Measurements from ENCODE around the gene PRDM15.

PRDM15 gene

GRCh38 chr21:41795726-41796125 lies 83.4 kb downstream of the PRDM15 start:
- TF ChIP-seq CTCF (IDR thresholded peaks at IDR 0.05; ENCODE audit: low read length) (no peak), EZH2 (optimal IDR thresholded peaks at IDR 0.05; ENCODE audit: low read depth, low read length) (no peak), EZH2phosphoT487 (IDR thresholded peaks at IDR 0.05; ENCODE audit: low read length) (no peak)
- Histone ChIP-seq H4K20me1 (ENCODE audit: insufficient read depth, low read length) (no peaks in the 10 kb centered on the region), H3K27me3 (replicated peaks; ENCODE audit: insufficient read depth, low read length) (peaks cover 30% of the 10 kb centered on the region), H3K9me3 (replicated peaks; ENCODE audit: insufficient read depth, low read length) (no peaks in the 10 kb centered on the region), H3F3A (ENCODE audit: insufficient read depth, low read length) (0 out of 2 replicates have a peak, but pooled peaks cover 2% of the 10 kb centered on the region), H3K9me2 (replicated peaks; ENCODE audit: insufficient read depth, low read length) (no peaks in the 10 kb centered on the region), H3K36me3 (replicated peaks; ENCODE audit: insufficient read depth, low read length) (no peaks in the 10 kb centered on the region), H3K27ac (ENCODE audit: low read length) (no peak overlapping the region), H3K9ac (ENCODE audit: low read length) (no peak overlapping the region), H3K4me1 (ENCODE audit: low read length) (peaks cover 12% of the 10 kb centered on the region), H3K4me2 (ENCODE audit: low read depth, low read length) (no peak overlapping the region), H3K79me2 (ENCODE audit: low read length) (no peaks in the 10 kb centered on the region), H2AFZ (ENCODE audit: low read length) (no peak overlapping the region), H3K4me3 (ENCODE audit: low read length) (no peak overlapping the region)
- no peak for DNase-seq

DNA sequence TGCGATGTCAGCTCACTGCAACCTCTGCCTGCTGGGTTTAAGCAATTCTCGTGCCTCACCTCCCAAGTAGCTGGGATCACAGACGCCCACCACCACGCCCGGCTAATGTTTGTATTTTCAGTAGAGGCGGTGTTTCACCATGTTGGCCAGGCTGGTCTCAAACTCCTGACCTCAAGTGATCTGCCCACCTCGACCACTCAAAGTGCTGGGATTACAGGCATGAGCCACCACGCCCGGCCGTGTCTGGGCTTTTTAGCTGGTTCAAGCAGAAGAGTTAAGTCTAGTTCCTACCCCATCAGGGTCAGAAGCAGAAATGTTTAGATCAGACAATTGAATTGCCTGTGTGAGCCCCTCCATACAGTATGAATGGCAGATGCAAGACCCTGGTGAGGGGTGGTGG lies 84.5 kb downstream of the PRDM15 start:
- no peak overlapping the region for H3K4me3 ChIP-seq (ENCODE audit: low read length)
- no peak overlapping the region for H3K9ac ChIP-seq (ENCODE audit: low read length)
- H3K4me2 ChIP-seq (ENCODE audit: low read depth, low read length) = no peak overlapping the region
- H3K79me2 ChIP-seq (ENCODE audit: low read length) = no peaks in the 10 kb centered on the region
- no peak for DNase-seq
- no peak overlapping the region for H2AFZ ChIP-seq (ENCODE audit: low read length)
- no peaks in the 10 kb centered on the region for H3K9me2 ChIP-seq (replicated peaks; ENCODE audit: insufficient read depth, low read length)
- no peak for TF ChIP-seq EZH2 (optimal IDR thresholded peaks at IDR 0.05; ENCODE audit: low read depth, low read length)
- TF ChIP-seq CTCF (IDR thresholded peaks at IDR 0.05; ENCODE audit: low read length) = no peak
- TF ChIP-seq EZH2phosphoT487 (IDR thresholded peaks at IDR 0.05; ENCODE audit: low read length) = no peak
- peaks cover 2% of the 10 kb centered on the region; the same call in 1 of the 2 replicates for H3K4me1 ChIP-seq (ENCODE audit: low read length)
- H3K27ac ChIP-seq (ENCODE audit: low read length) = no peak overlapping the region
- H3K27me3 ChIP-seq (replicated peaks; ENCODE audit: insufficient read depth, low read length) = peaks cover 30% of the 10 kb centered on the region
- H4K20me1 ChIP-seq (ENCODE audit: insufficient read depth, low read length) = no peaks in the 10 kb centered on the region
- H3K36me3 ChIP-seq (replicated peaks; ENCODE audit: insufficient read depth, low read length) = no peaks in the 10 kb centered on the region
- H3F3A ChIP-seq (ENCODE audit: insufficient read depth, low read length) = no peaks in the 10 kb centered on the region
- no peaks in the 10 kb centered on the region for H3K9me3 ChIP-seq (replicated peaks; ENCODE audit: insufficient read depth, low read length)

GRCh38 chr21:41792711-41793110 lies 86.4 kb downstream of the PRDM15 start:
- DNase-seq = no peak
- no peak overlapping the region for H3K4me2 ChIP-seq (ENCODE audit: low read depth, low read length)
- H2AFZ ChIP-seq (ENCODE audit: low read length) = no peak overlapping the region

More at GRCh38 chr21:41792711-41793110, 86.4 kb downstream of the PRDM15 start:
- Histone ChIP-seq H3K4me3 (ENCODE audit: low read length) (no peak overlapping the region), H3K9me3 (replicated peaks; ENCODE audit: insufficient read depth, low read length) (no peaks in the 10 kb centered on the region), H3K4me1 (ENCODE audit: low read length) (no peaks in the 10 kb centered on the region), H3K27me3 (replicated peaks; ENCODE audit: insufficient read depth, low read length) (peaks cover 47% of the 10 kb centered on the region), H3K79me2 (ENCODE audit: low read length) (no peaks in the 10 kb centered on the region), H3K9ac (ENCODE audit: low read length) (no peak overlapping the region), H3K9me2 (replicated peaks; ENCODE audit: insufficient read depth, low read length) (no peaks in the 10 kb centered on the region), H3K27ac (ENCODE audit: low read length) (no peak overlapping the region), H3F3A (ENCODE audit: insufficient read depth, low read length) (no peaks in the 10 kb centered on the region), H3K36me3 (replicated peaks; ENCODE audit: insufficient read depth, low read length) (no peaks in the 10 kb centered on the region), H4K20me1 (ENCODE audit: insufficient read depth, low read length) (no peaks in the 10 kb centered on the region)
- TF ChIP-seq EZH2phosphoT487 (IDR thresholded peaks at IDR 0.05; ENCODE audit: low read length) (no peak), EZH2 (optimal IDR thresholded peaks at IDR 0.05; ENCODE audit: low read depth, low read length) (no peak), CTCF (IDR thresholded peaks at IDR 0.05; ENCODE audit: low read length) (no peak)
